ENCODE data around the gene FOXRED2. TPM values are rescaled to one million over a fixed set of nuclear protein-coding genes. Genes with fewer than 3 reads are reported as not detected.
"Not testable (repeated sequence)": the region's sequence is repeated elsewhere in the genome, so short reads cannot be mapped to it uniquely, and the experiment has no call there.

FOXRED2 gene
- total RNA-seq, 1 experiment from 2014 or later, result 220 TPM

GRCh38 chr22:36452250-36452977 is 54.4 kb downstream of the FOXRED2 start:
- H3K4me3 Mint-ChIP-seq (ENCODE audit: unreplicated experiment), result no peak overlapping the region
- DNase-seq, result no peak
- H3K27me3 Mint-ChIP-seq (ENCODE audit: insufficient read depth, unreplicated experiment), result no peaks in the 10 kb centered on the region
- Histone ChIP-seq H3K9me3 (no peaks in the 10 kb centered on the region), H3K4me1 (peaks cover 17% of the 10 kb centered on the region), H3K4me3 (ENCODE audit: low read depth, low read length) (no peak overlapping the region), H3K27me3 (replicated peaks; ENCODE audit: control insufficient read depth, insufficient read depth, low read length) (no peaks in the 10 kb centered on the region), H3K36me3 (ENCODE audit: control insufficient read depth, insufficient read depth, low read length) (no peaks in the 10 kb centered on the region)
- H3K27ac Mint-ChIP-seq (ENCODE audit: unreplicated experiment), result peak overlapping the region; percentile 87
- H3K4me1 Mint-ChIP-seq (ENCODE audit: low read depth, unreplicated experiment), result peaks cover 18% of the 10 kb centered on the region
- H3K9me3 Mint-ChIP-seq (ENCODE audit: unreplicated experiment), result no peaks in the 10 kb centered on the region
- peaks cover 6% of the 10 kb centered on the region for H3K36me3 Mint-ChIP-seq (ENCODE audit: insufficient read depth, unreplicated experiment)
- CTCF ChIA-PET, result interaction anchor here (0.7 kb wide), 2 partner anchors 24 to 28 kb away, joined by 3 to 8 read pairs; no protein-coding TSS in a partner anchor
- BruUV-seq (replicated peaks), result no TSS peak
- intact Hi-C loops (cut with micrococcal nuclease; ENCODE audit: unreplicated experiment), result no loop called here
- TF ChIP-seq CTCF (IDR thresholded peaks at IDR 0.05; ENCODE audit: insufficient read depth in 1 of 2, low read depth in 1 of 2, low read length in 1 of 2, severe bottlenecking in 1 of 2, unreplicated experiment in 1 of 2), result no peak
- POLR2A ChIA-PET, result no interaction called here

GRCh38 chr22:36450923-36451322 is 55.9 kb downstream of the FOXRED2 start:
- H3K4me1 ChIP-seq, result peaks cover 16% of the 10 kb centered on the region
- H3K4me3 Mint-ChIP-seq (ENCODE audit: unreplicated experiment); H3K36me3 ChIP-seq (ENCODE audit: control insufficient read depth, insufficient read depth, low read length); H3K27me3 Mint-ChIP-seq (ENCODE audit: insufficient read depth, unreplicated experiment); H3K36me3 Mint-ChIP-seq (ENCODE audit: insufficient read depth, unreplicated experiment); intact Hi-C loops (cut with micrococcal nuclease; ENCODE audit: unreplicated experiment); H3K9me3 Mint-ChIP-seq (ENCODE audit: unreplicated experiment); H3K27me3 ChIP-seq (replicated peaks; ENCODE audit: control insufficient read depth, insufficient read depth, low read length); BruUV-seq (replicated peaks); DNase-seq; H3K4me3 ChIP-seq (ENCODE audit: low read depth, low read length); H3K9me3 ChIP-seq: not testable (repeated sequence)
- ChIA-PET POLR2A (interaction anchor here (0.6 kb wide), 1 partner anchor 66 kb away, joined by 8 read pairs; no protein-coding TSS in a partner anchor), CTCF (interaction anchor here (1.1 kb wide), 1 partner anchor 20 kb away, joined by 4 read pairs; no protein-coding TSS in a partner anchor)
- peak overlapping the region; percentile 42 for H3K27ac Mint-ChIP-seq (ENCODE audit: unreplicated experiment)
- H3K4me1 Mint-ChIP-seq (ENCODE audit: low read depth, unreplicated experiment), result peaks cover 12% of the 10 kb centered on the region

GRCh38 chr22:36449596-36450175 is 57.2 kb downstream of the FOXRED2 start:
- H3K4me3 ChIP-seq (ENCODE audit: low read depth, low read length), result no peak overlapping the region
- Mint-ChIP-seq H3K4me1 (ENCODE audit: low read depth, unreplicated experiment) (peaks cover 7% of the 10 kb centered on the region), H3K27me3 (ENCODE audit: insufficient read depth, unreplicated experiment) (no peaks in the 10 kb centered on the region), H3K36me3 (ENCODE audit: insufficient read depth, unreplicated experiment) (no peaks in the 10 kb centered on the region), H3K27ac (ENCODE audit: unreplicated experiment) (no peak overlapping the region), H3K4me3 (ENCODE audit: unreplicated experiment) (no peak overlapping the region), H3K9me3 (ENCODE audit: unreplicated experiment) (no peaks in the 10 kb centered on the region)
- ChIA-PET CTCF (no interaction called here), POLR2A (no interaction called here)
- TF ChIP-seq CTCF (IDR thresholded peaks at IDR 0.05; ENCODE audit: insufficient read depth in 1 of 2, low read depth in 1 of 2, low read length in 1 of 2, severe bottlenecking in 1 of 2, unreplicated experiment in 1 of 2), result no peak
- no TSS peak for BruUV-seq (replicated peaks)
- H3K9me3 ChIP-seq, result no peaks in the 10 kb centered on the region
- no peaks in the 10 kb centered on the region for H3K36me3 ChIP-seq (ENCODE audit: control insufficient read depth, insufficient read depth, low read length)
- intact Hi-C loops (cut with micrococcal nuclease; ENCODE audit: unreplicated experiment), result no loop called here
- no peaks in the 10 kb centered on the region for H3K27me3 ChIP-seq (replicated peaks; ENCODE audit: control insufficient read depth, insufficient read depth, low read length)
- peaks cover 9% of the 10 kb centered on the region; the same call in 1 of the 2 replicates for H3K4me1 ChIP-seq
- no peak for DNase-seq

Data from Caco-2 (cell line).